SK-N-MC (cell line): Measurements from ENCODE around the gene IGF2BP3.

Experiments used
- DNase-seq: peaks from one replicate; pipeline ENCODE4 v3.0.0-alpha.2; 2011; ENCODE audit warnings: low read depth, low spot score
- H3K27ac ChIP-seq: fragments of 200-600 bp; sonication (generic); 2 replicates; pipeline ENCODE4 v1.5.1; 2016; ENCODE audit warnings: mixed run types
- H3K36me3 ChIP-seq: fragments of 200-600 bp; sonication (generic); 2 replicates; pipeline ENCODE4 v1.6.1; 2017; ENCODE audit warnings: antibody characterized with exemption, low read length, mixed read lengths; ENCODE audit not compliant: insufficient read depth
- H3K4me3 ChIP-seq: fragments of 200-600 bp; sonication (generic); 2 replicates; pipeline ENCODE4 v1.5.1; 2016
- H3K9ac ChIP-seq: fragments of 200-600 bp; sonication (generic); 2 replicates; pipeline ENCODE4 v1.8.0; 2017; ENCODE audit warnings: mixed run types, mixed read lengths; ENCODE audit not compliant: insufficient read length
- H3K9me3 ChIP-seq: fragments of 200-600 bp; sonication (generic); 2 replicates; pipeline ENCODE4 v1.6.1; 2017; ENCODE audit warnings: low read depth, mild to moderate bottlenecking, antibody characterized with exemption, low read length, moderate library complexity, mixed read lengths
- EZH2 ChIP-seq: fragments of 200-600 bp; sonication (generic); IDR thresholded peaks from one replicate; pipeline ENCODE4 v1.6.1; 2017; ENCODE audit warnings: antibody characterized with exemption
- FOXP2 ChIP-seq: optimal IDR thresholded peaks from 2 replicates; pipeline ENCODE3; 2011; ENCODE audit warnings: mild to moderate bottlenecking, moderate library complexity; ENCODE audit not compliant: insufficient read depth; ENCODE audit errors: extremely low read length, control extremely low read depth
- POLR2AphosphoS5 ChIP-seq: IDR thresholded peaks from 2 replicates; pipeline ENCODE4 v1.6.1; 2012; ENCODE audit warnings: mild to moderate bottlenecking, low read depth, low read length, borderline replicate concordance

IGF2BP3 gene

GRCh38 chr7:23454881-23455526, 15.3 kb downstream of the IGF2BP3 start:
- H3K9ac ChIP-seq = no peak overlapping the region
- H3K27ac ChIP-seq = no peak overlapping the region
- TF ChIP-seq FOXP2 (no peak), POLR2AphosphoS5 (no peak), EZH2 (no peak)
- DNase-seq = no peak
- peaks cover 63% of the 10 kb centered on the region for H3K36me3 ChIP-seq
- H3K4me3 ChIP-seq = no peak overlapping the region
- no peaks in the 10 kb centered on the region for H3K9me3 ChIP-seq

- peak overlapping the region; percentile 13; the same call in 1 of the 2 replicates for H3K4me3 ChIP-seq
- no peak overlapping the region for H3K9ac ChIP-seq
- H3K9me3 ChIP-seq = no peaks in the 10 kb centered on the region
- peak overlapping the region; percentile 73 for H3K27ac ChIP-seq
- TF ChIP-seq EZH2 (no peak), FOXP2 (no peak), POLR2AphosphoS5 (no peak)
- peaks cover 38% of the 10 kb centered on the region for H3K36me3 ChIP-seq
- DNase-seq = no peak
Observed at GRCh38 chr7:23450518-23450917, 19.8 kb downstream of the IGF2BP3 start.

- Histone ChIP-seq H3K36me3 (peaks cover 36% of the 10 kb centered on the region), H3K9ac (no peak overlapping the region), H3K27ac (peak overlapping the region; percentile 73; the same call in 1 of the 2 replicates), H3K9me3 (no peaks in the 10 kb centered on the region), H3K4me3 (no peak overlapping the region)
- no peak for TF ChIP-seq POLR2AphosphoS5
- no peak for TF ChIP-seq EZH2
- TF ChIP-seq FOXP2 = no peak
- DNase-seq = no peak
Observed at GRCh38 chr7:23449941-23450340, 20.4 kb downstream of the IGF2BP3 start.

- no peaks in the 10 kb centered on the region for H3K9me3 ChIP-seq
- H3K4me3 ChIP-seq = no peak overlapping the region
- no peak for DNase-seq
- TF ChIP-seq EZH2 = no peak
- TF ChIP-seq FOXP2 = no peak
- no peak for TF ChIP-seq POLR2AphosphoS5
- peaks cover 25% of the 10 kb centered on the region for H3K36me3 ChIP-seq
- H3K27ac ChIP-seq = peak overlapping the region; percentile 71
- no peak overlapping the region for H3K9ac ChIP-seq
Observed at GRCh38 chr7:23445326-23445725, 25.0 kb downstream of the IGF2BP3 start.

GRCh38 chr7:23443974-23444373, 26.3 kb downstream of the IGF2BP3 start:
- no peaks in the 10 kb centered on the region for H3K9me3 ChIP-seq
- peaks cover 28% of the 10 kb centered on the region for H3K36me3 ChIP-seq
- TF ChIP-seq POLR2AphosphoS5 = no peak
- no peak for TF ChIP-seq FOXP2
- no peak for TF ChIP-seq EZH2
- 0 out of 2 replicates have a peak overlapping the region, but pooled peaks have one; percentile 1 for H3K27ac ChIP-seq
- DNase-seq = no peak
- no peak overlapping the region for H3K9ac ChIP-seq
- no peak overlapping the region for H3K4me3 ChIP-seq

GRCh38 chr7:23438171-23438570, 32.1 kb downstream of the IGF2BP3 start:
- peak overlapping the region; percentile 62 for H3K27ac ChIP-seq
- peaks cover 15% of the 10 kb centered on the region for H3K36me3 ChIP-seq
- TF ChIP-seq FOXP2 = no peak
- no peak for TF ChIP-seq POLR2AphosphoS5
- no peak for TF ChIP-seq EZH2
- H3K9ac ChIP-seq = no peak overlapping the region
- no peak for DNase-seq
- H3K4me3 ChIP-seq = no peak overlapping the region
- no peaks in the 10 kb centered on the region for H3K9me3 ChIP-seq

- TF ChIP-seq EZH2 = no peak
- TF ChIP-seq POLR2AphosphoS5 = no peak
- TF ChIP-seq FOXP2 = no peak
- Histone ChIP-seq H3K9me3 (no peaks in the 10 kb centered on the region), H3K9ac (no peak overlapping the region)
Observed at GRCh38 chr7:23434147-23434917, 36.0 kb downstream of the IGF2BP3 start.

GRCh38 chr7:23431702-23432199, 38.5 kb downstream of the IGF2BP3 start:
- peak overlapping the region; percentile 62 for H3K4me3 ChIP-seq
- H3K9ac ChIP-seq = peak overlapping the region; percentile 70
- no peaks in the 10 kb centered on the region for H3K9me3 ChIP-seq
- DNase-seq = no peak
- H3K36me3 ChIP-seq = peaks cover 4% of the 10 kb centered on the region; the same call in 1 of the 2 replicates
- H3K27ac ChIP-seq = peak overlapping the region; percentile 96
- no peak for TF ChIP-seq POLR2AphosphoS5
- no peak for TF ChIP-seq EZH2
- no peak for TF ChIP-seq FOXP2

More at GRCh38 chr7:23434147-23434917, 36.0 kb downstream of the IGF2BP3 start:
- no peak for DNase-seq
- no peak overlapping the region; the same call in 1 of the 2 replicates for H3K27ac ChIP-seq
- H3K36me3 ChIP-seq = peaks cover under 1% of the 10 kb centered on the region; the same call in 1 of the 2 replicates
- H3K4me3 ChIP-seq = no peak overlapping the region

GRCh38 chr7:23430893-23431259, 39.4 kb downstream of the IGF2BP3 start:
- TF ChIP-seq FOXP2 (no peak), POLR2AphosphoS5 (no peak), EZH2 (no peak)
- Histone ChIP-seq H3K9me3 (no peaks in the 10 kb centered on the region), H3K9ac (peak overlapping the region; percentile 70), H3K4me3 (peak overlapping the region; percentile 62), H3K36me3 (peaks cover 4% of the 10 kb centered on the region; the same call in 1 of the 2 replicates), H3K27ac (peak overlapping the region; percentile 96)
- DNase-seq = no peak
